HG02610 (cell line): ENCODE measurements around the gene STK25.
"Not testable (repeated sequence)": the region's sequence is repeated elsewhere in the genome, so short reads cannot be mapped to it uniquely, and the experiment has no call there.

Experiments used
- ATAC-seq: cut with Tn5 transposase; IDR thresholded peaks from one replicate; pipeline ENCODE4 v1.9.1; 2021; ENCODE audit warnings: mild to moderate bottlenecking, moderate library complexity; ENCODE audit not compliant: unreplicated experiment

The STK25 gene

GRCh38 chr2:241540401-241540770 lies 32.0 kb upstream of the STK25 start:
- ATAC-seq, result no peak

- ATAC-seq, result no peak
These were observed 31.4 kb upstream of the STK25 start for GRCh38 chr2:241539616-241540374.

GRCh38 chr2:241538838-241539615 lies 30.6 kb upstream of the STK25 start:
- ATAC-seq, result no peak

- ATAC-seq, result no peak
These were observed 27.7 kb upstream of the STK25 start for GRCh38 chr2:241535871-241536655.

- ATAC-seq, result no peak
These were observed 26.5 kb upstream of the STK25 start for GRCh38 chr2:241534701-241535375.

- no peak for ATAC-seq
These were observed 25.9 kb upstream of the STK25 start for GRCh38 chr2:241534293-241534692.

- ATAC-seq, result no peak
These were observed 24.6 kb upstream of the STK25 start for GRCh38 chr2:241532733-241533601.

- ATAC-seq, result no peak
These were observed 23.8 kb upstream of the STK25 start for GRCh38 chr2:241532168-241532567.

GRCh38 chr2:241531161-241531722 lies 22.9 kb upstream of the STK25 start:
- no peak for ATAC-seq

GRCh38 chr2:241530571-241530970 lies 22.2 kb upstream of the STK25 start:
- no peak for ATAC-seq

- ATAC-seq, result not testable (repeated sequence)
These were observed 17.7 kb upstream of the STK25 start for GRCh38 chr2:241525818-241526780.

- no peak for ATAC-seq
These were observed 14.1 kb upstream of the STK25 start for GRCh38 chr2:241522477-241522876.

GRCh38 chr2:241519669-241520068 lies 11.3 kb upstream of the STK25 start:
- no peak for ATAC-seq

GRCh38 chr2:241517297-241517696 lies 8.9 kb upstream of the STK25 start:
- ATAC-seq, result no peak

GRCh38 chr2:241516520-241516965 lies 8.2 kb upstream of the STK25 start:
- no peak for ATAC-seq

- ATAC-seq, result no peak
These were observed 6.8 kb upstream of the STK25 start for GRCh38 chr2:241514986-241515737.

- no peak for ATAC-seq
These were observed 6.2 kb upstream of the STK25 start for GRCh38 chr2:241514553-241514952.
